Rectal smooth muscle tissue (tissue), 1 donor: ENCODE measurements around the gene ZNF70.

Source experiments
- H3K27ac ChIP-seq: one replicate; pipeline ENCODE4 v1.7.0; 2013; ENCODE audit warnings: low read depth, low read length, inconsistent platforms
- H3K27me3 ChIP-seq: one replicate; pipeline ENCODE4 v1.7.0; 2013; ENCODE audit warnings: low read length; ENCODE audit not compliant: control insufficient read depth, insufficient read depth
- H3K36me3 ChIP-seq: one replicate; pipeline ENCODE4 v1.7.0; 2013; ENCODE audit warnings: low read length; ENCODE audit not compliant: control insufficient read depth, insufficient read depth
- H3K4me1 ChIP-seq: one replicate; pipeline ENCODE4 v1.7.0; 2013; ENCODE audit warnings: low read length; ENCODE audit not compliant: control insufficient read depth, insufficient read depth
- H3K4me3 ChIP-seq: one replicate; pipeline ENCODE4 v1.7.0; 2013; ENCODE audit warnings: low read length
- H3K9ac ChIP-seq: one replicate; pipeline ENCODE4 v1.7.0; 2013; ENCODE audit warnings: low read length

The ZNF70 gene

DNA sequence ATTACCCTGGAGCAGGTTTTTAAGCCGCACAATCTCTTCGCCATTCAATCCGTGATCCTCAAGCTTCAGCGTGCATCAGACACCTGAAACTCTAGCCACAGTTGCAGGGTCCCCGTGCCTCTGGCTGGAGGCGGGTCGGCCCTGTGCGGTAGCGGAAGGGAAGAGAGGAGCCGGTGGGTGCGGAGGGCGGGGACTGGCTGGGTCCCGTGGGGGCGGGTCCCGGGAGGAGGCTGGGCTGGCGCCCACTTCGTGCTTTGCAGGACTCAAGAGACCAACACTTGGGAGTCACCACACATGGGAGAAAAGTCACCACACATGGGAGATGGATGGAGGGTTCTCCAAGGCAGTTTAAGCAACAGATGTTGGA lies 12.7 kb upstream of the ZNF70 start:
- H3K36me3 ChIP-seq = no peaks in the 10 kb centered on the region
- H3K27ac ChIP-seq = no peak overlapping the region
- H3K4me3 ChIP-seq = no peak overlapping the region
- no peak overlapping the region for H3K9ac ChIP-seq
- no peaks in the 10 kb centered on the region for H3K27me3 ChIP-seq
- H3K4me1 ChIP-seq = peaks cover 7% of the 10 kb centered on the region

DNA sequence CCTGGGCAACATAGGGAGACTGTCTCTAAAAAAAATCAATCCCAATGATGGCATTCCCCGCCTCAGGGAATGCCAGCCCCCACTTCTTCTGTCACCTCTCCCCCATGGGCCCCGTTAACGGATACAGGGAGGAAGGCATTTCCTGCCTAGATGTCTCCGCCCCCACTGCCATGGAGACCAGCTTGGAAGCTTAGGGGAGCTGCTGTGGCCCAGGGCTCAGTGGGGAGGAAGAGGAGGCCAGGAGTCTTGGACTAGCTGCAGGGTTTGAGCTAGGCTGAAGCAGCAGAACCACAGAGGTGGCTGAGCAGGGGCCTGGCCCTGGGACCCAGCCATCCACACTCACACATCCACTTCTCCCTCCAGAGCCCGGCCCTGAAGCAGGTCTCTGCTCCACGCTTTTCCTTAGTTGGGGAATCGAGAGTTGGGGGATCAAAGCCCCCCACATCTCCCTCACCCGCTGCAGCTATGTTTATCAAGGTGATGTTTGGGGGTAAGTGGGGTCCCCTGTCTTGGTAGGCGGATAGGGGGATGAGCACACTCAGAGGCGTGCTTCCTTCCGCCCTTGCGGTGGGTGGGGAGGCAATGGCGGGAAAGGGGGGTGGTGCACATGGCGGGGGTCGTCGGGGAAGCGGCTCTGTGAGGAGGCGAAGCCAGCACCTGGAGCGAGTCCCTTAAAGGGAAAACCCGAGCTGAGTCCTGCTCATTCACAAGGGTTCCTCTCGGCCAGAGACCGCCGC lies 12.1 kb upstream of the ZNF70 start, which contains the start of gene C22orf15:
Gene C22orf15 (plus strand): TSS at position 149 of the 737 bp plus-strand sequence. CDS start 317 bp downstream, at position 466.
- H3K9ac ChIP-seq = no peak within 1 kb of the TSS
- H3K4me1 ChIP-seq = peaks cover 7% of the 10 kb centered on the region
- H3K4me3 ChIP-seq = no peak within 1 kb of the TSS
- H3K27me3 ChIP-seq = no peaks in the 10 kb centered on the region
- H3K27ac ChIP-seq = no peak within 1 kb of the TSS
- no peaks in the 10 kb centered on the region for H3K36me3 ChIP-seq

DNA sequence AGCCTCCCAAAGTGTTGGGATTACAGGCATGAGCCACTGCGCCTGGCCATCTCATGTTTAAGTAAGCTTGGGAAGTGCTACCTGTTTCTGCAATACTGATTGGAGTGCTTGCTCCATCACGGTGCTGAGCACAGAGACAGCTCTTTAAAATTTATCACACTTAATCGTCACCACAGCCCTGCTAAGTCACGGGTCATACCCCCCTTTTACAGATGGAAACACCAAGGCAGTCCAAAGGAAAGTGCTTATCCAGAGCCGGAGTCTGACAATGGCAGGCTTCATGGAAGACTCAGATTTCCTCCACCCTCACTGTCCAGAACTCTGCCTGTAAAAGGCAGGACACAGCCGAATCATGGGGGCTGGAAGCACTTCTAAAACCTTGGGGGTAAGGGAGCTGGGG lies 9.1 kb upstream of the ZNF70 start:
- H3K27ac ChIP-seq = no peak overlapping the region
- H3K36me3 ChIP-seq = no peaks in the 10 kb centered on the region
- H3K27me3 ChIP-seq = no peaks in the 10 kb centered on the region
- H3K4me1 ChIP-seq = peaks cover 4% of the 10 kb centered on the region
- H3K4me3 ChIP-seq = no peak overlapping the region
- no peak overlapping the region for H3K9ac ChIP-seq

DNA sequence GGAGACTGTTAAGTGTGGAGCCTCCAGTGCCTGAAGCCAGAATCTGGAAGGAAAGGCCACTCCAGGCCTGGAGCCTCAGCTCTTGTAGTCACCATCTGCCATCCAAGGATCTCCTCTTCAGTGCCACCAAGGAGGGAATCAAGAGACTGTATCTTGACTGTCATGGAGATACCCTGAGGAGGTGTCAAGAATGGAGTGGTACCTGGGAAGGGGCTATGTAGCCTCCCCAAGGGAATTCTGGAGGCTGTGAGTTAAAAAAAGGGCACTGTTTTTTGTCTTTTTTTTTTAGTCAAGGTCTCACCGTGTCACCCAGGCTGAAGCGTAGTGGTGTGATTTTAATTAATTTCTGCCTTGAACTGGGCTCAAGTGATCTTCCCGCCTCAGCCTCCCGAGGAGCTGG lies 8.7 kb upstream of the ZNF70 start:
- Histone ChIP-seq H3K4me1 (peaks cover 4% of the 10 kb centered on the region), H3K4me3 (no peak overlapping the region), H3K9ac (no peak overlapping the region), H3K27ac (no peak overlapping the region), H3K36me3 (no peaks in the 10 kb centered on the region), H3K27me3 (no peaks in the 10 kb centered on the region)

DNA sequence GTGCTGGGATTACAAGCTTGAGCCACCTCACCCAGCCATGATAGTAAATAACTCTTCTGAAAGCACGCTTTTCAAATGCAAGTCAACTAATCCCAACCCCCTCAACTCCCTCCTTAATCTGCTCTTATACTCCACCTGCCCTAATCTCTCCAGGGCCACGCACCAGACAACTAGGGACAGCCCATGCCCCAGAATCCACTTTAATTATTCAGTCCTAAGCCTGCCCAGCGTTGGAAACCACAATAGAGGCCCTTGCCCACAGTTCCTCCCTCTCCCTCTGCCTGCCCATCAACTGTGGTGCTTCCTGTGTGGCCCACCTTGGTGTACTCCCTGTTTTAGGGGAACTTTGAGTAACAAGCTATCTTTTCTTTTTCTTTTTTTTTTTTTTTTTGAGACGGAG lies 6.0 kb upstream of the ZNF70 start:
- H3K36me3 ChIP-seq = no peaks in the 10 kb centered on the region
- H3K27me3 ChIP-seq = no peaks in the 10 kb centered on the region
- no peaks in the 10 kb centered on the region for H3K4me1 ChIP-seq
- H3K9ac ChIP-seq = no peak overlapping the region
- H3K4me3 ChIP-seq = no peak overlapping the region
- H3K27ac ChIP-seq = no peak overlapping the region

DNA sequence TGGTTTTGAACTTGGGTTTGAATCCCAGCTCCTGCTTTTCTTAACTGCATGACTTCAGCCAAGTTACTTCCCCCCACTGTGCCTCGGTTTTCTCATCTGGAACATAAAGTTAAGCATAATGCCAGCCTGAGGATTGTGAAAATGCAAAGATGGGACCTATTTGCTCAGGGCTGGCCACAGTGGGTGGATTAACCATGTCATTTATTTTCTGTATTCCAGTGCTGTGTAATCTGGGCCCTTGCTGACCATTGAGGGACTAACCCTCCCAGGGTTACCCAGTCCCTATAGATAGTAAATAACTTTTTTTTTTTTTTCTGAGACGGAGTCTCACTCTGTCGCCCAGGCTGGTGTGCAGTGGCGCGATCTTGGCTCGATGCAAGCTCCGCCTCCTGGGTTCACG lies 4.8 kb upstream of the ZNF70 start:
- Histone ChIP-seq H3K4me3 (no peak overlapping the region), H3K27me3 (no peaks in the 10 kb centered on the region), H3K9ac (no peak overlapping the region), H3K27ac (no peak overlapping the region), H3K36me3 (no peaks in the 10 kb centered on the region), H3K4me1 (no peaks in the 10 kb centered on the region)

DNA sequence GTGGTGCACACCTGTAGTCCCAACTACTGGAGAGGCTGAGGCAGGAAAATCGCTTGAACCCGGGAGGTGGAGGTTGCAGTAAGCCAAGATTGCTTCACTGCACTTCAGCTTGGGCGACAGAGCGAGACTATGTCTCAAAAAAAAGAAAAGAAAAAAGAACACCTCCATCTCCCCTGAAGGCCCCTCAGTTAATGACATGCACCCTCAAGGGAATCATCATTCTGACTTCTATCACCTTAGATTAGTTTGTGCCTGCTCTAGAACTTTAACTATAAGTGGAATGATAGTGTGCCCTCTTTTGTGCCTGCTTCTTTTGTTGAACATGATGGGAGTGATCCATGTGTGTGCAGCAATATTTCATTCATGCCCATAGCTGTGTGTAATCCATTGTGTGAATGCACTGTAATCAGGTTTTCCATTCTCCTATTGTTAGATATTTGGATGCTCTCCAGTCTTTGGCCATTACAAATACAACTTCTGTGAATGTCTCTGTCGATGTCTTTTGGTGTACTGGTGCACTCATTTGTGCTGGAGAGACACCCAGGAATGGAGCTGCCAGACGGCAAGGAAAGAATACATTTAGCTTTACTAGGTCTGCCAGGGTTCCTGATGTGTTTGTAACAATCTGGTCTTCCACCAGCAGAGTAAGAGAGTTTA lies 4.2 kb upstream of the ZNF70 start:
- H3K27ac ChIP-seq = no peak overlapping the region
- H3K36me3 ChIP-seq = no peaks in the 10 kb centered on the region
- H3K27me3 ChIP-seq = no peaks in the 10 kb centered on the region
- no peaks in the 10 kb centered on the region for H3K4me1 ChIP-seq
- no peak overlapping the region for H3K9ac ChIP-seq
- no peak overlapping the region for H3K4me3 ChIP-seq

DNA sequence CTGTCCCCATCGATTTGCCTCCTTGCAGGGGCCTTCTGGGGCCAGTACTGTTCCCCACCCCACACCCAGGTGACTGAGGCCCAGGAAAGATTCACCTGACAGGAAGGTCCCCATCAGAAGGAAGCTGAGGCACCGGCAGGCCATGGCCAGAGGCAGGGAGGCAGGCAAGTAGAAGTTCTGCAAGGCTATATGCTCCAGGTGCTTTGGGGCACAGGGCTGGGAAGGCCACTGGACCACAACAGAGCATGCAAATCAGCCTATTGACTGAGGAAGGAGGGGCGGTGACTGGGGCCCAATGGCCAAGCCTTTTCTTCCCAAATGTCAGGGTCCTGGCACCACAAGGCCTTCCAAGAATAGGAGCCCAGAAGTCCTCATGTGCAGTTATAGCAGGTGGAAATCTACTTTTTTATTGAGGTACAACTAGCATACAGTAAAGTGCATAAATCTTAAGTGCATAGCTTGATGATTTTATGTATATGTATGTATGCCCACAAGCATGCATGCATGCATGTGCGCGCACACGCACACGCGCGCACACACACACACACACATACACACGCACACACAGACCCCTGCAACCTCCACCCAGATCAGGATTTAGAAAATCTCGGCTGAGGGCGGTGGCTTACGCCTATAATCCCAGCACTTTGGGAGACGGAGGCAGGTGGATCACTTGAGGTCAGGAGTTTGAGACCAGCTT lies 3.5 kb upstream of the ZNF70 start, which contains the start of gene VPREB3:
Gene VPREB3 (minus strand): TSS at position 206 of the 700 bp plus-strand sequence. CDS start 62 bp downstream, at position 144.
- no peaks in the 10 kb centered on the region for H3K27me3 ChIP-seq
- no peak within 1 kb of the TSS for H3K4me3 ChIP-seq
- H3K9ac ChIP-seq = no peak within 1 kb of the TSS
- no peak within 1 kb of the TSS for H3K27ac ChIP-seq
- no peaks in the 10 kb centered on the region for H3K36me3 ChIP-seq
- H3K4me1 ChIP-seq = no peaks in the 10 kb centered on the region

DNA sequence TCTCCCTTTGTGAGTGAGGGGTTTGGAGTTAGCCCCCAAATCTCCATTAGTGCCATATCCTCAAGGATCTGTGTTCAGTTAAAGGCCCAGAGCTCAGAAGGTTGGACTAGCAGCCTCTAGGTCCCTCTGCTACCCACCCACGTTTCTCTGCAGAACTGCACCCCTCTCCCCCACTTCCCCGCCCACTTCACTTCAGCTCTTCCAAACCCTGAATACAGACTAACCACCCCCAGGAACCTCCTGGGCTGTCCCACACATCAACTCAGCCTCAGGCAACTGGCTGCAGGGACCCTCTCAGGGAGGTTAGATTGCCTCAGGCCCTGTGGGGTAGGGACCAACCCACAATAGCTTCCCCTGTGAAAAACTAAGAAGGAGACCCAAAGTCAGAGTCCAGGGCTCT lies 2.5 kb upstream of the ZNF70 start:
- Histone ChIP-seq H3K4me3 (no peak overlapping the region), H3K4me1 (no peaks in the 10 kb centered on the region), H3K27ac (no peak overlapping the region), H3K36me3 (no peaks in the 10 kb centered on the region), H3K27me3 (no peaks in the 10 kb centered on the region), H3K9ac (no peak overlapping the region)

DNA sequence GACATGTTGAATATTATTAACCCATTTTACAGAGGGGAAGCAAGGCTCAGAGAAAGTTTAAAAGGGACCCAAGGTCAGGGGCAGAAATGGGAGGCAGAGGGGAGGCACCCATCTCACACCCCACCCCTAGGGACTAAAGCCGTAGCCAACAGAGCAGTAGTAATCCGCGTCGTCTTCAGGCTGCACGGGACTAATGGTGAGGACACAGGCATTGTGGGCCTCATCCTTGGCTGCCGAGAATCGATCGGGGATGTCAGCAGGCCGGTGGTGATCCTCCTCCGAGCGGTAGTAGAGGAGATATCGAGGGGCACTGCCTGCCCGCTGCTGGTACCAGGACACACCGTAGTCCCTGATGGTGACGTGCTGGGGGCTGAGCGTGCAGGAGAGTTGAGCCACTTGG lies 1.8 kb upstream of the ZNF70 start:
- Histone ChIP-seq H3K27me3 (no peaks in the 10 kb centered on the region), H3K4me3 (no peak overlapping the region), H3K4me1 (no peaks in the 10 kb centered on the region), H3K27ac (no peak overlapping the region), H3K36me3 (no peaks in the 10 kb centered on the region), H3K9ac (no peak overlapping the region)

DNA sequence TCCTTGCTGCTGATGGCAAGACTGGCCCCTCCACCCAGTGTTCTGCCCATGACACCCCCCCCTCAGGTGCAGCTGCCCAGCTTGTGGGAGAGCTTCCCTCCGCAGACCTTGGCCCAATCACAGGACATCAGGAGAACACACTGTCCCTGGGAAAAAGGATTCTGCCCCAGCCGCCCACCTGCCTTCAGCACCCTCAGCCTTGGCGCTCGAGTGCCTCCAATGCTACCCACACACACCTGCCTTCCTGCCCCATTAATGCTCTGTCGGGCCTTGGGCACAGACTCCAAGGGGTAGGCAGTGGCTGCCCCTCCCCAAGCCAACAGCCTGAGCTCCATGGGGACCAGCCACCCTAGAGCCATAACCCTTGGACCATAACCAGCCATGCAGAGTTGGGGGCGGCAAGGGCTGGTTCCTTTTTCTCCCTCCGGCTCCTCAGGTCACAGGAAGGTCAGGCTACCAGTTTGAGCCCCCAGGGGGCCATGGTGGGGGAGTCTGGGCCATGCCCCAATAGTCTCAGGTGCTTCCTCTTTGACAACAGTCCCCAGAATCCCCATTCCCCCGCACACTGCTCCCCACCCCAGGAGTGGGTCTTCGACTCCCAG lies 1.3 kb upstream of the ZNF70 start:
- Histone ChIP-seq H3K27ac (no peak overlapping the region), H3K4me3 (peak overlapping the region; percentile 64), H3K27me3 (no peaks in the 10 kb centered on the region), H3K9ac (no peak overlapping the region), H3K36me3 (no peaks in the 10 kb centered on the region), H3K4me1 (no peaks in the 10 kb centered on the region)

DNA sequence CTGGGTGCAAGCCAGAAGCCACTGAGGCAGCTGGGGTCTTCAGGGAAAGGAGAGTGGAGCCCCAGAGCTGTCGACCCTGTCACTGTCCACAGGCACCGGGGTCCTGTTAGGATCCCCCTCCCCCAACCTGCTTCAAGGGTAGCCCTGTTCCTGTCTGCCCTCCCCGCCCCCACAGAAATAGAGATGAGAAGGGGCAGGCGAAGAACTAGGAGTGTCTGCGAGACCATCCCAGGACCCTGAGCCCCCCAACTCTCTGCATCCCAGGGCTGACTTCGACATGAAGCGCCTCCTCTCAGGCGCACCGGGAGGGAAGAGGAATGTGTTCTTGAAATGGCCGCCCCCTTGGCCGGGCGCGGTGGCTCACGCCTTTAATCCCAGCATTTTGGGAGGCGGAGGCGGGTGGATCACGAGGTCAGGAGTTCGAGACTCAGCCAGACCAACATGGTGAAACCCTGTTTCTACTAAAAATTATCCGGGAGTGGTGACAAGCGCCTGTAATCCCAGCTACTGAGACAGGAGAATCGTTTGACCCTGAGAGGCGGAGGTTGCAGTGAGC lies 607 bp upstream of the ZNF70 start:
- no peaks in the 10 kb centered on the region for H3K4me1 ChIP-seq
- H3K4me3 ChIP-seq = peak overlapping the region; percentile 64
- H3K9ac ChIP-seq = peak overlapping the region; percentile 10
- H3K36me3 ChIP-seq = no peaks in the 10 kb centered on the region
- H3K27me3 ChIP-seq = no peaks in the 10 kb centered on the region
- peak overlapping the region; percentile 78 for H3K27ac ChIP-seq
